Measurements from ENCODE around the gene CEP152.

DNA sequence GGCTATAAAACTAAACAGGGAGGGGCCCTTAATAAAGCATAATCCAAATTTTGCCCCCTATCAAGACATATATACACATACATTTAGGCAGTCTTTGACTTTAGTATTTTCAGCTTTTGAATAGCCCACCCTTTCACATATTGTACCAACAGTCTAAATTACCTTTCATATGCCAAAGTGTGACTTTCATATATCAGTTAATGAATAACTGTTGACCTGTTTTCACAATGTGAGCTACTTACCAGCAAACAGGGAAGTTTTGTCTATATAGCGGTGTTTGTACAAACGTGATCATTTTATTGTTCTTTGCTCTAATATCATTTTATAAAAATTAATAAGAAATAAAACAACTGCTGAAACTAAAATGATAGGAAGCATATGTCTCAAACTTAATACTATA lies 28.0 kb downstream of the CEP152 start:
- no peak for TF ChIP-seq CTCF (IDR thresholded peaks at IDR 0.05; ENCODE audit: low read length)
- TF ChIP-seq EZH2 (optimal IDR thresholded peaks at IDR 0.05; ENCODE audit: low read depth, low read length): no peak
- no peak for TF ChIP-seq EZH2phosphoT487 (IDR thresholded peaks at IDR 0.05; ENCODE audit: low read length)

All from MM.1S (cell line).